HCT116 (cell line): ENCODE measurements around the gene ERRFI1. TPM values are rescaled to one million over a fixed set of nuclear protein-coding genes. Genes with fewer than 3 reads are reported as not detected.

Source experiments
- ATAC-seq: fragments of 200-7000 bp; cut with Tn5 transposase; 2 replicates; pipeline ENCODE4 v1.9.1; 2020; ENCODE audit warnings: mild to moderate bottlenecking, moderate library complexity
- BruUV-seq: library from RNA; stranded (reverse); fragments of 400-500 nt; replicated peaks from 2 replicates; lab custom pipeline; 2021; lab: Mats Ljungman, UMichigan
- CTCF ChIA-PET: fragments of 300-600 bp; sonication (Branson Sonifier 250); formaldehyde crosslinking; loops from one replicate; lab custom pipeline; 2021; ENCODE audit warnings: antibody characterized with exemption; lab: Charles Lee
- POLR2A ChIA-PET: fragments of 300-600, 350-600 bp; sonication (Branson Sonifier 250); formaldehyde crosslinking; loops from one replicate; lab custom pipeline; 2021; ENCODE audit warnings: antibody characterized with exemption; lab: Charles Lee
- RAD21 ChIA-PET, 2 experiments: fragments of 300-600 bp; sonication (Branson Sonifier 250); formaldehyde crosslinking; loops; one replicate each; lab custom pipeline; 2023; ENCODE audit warnings: low total read pairs in 2 of 2; ENCODE audit not compliant: uncharacterized antibody in 2 of 2, unreplicated experiment in 2 of 2, low non-redundant PET in 1 of 2; lab: Charles Lee
- DNase-seq: peaks from one replicate; pipeline ENCODE4 v3.0.0-alpha.2; 2010; ENCODE audit warnings: low read depth, low spot score
- H2AFZ ChIP-seq: fragments of 200-600 bp; shearing (Covaris generic), sonication (generic); 2 replicates; pipeline ENCODE4 v1.6.1; 2017; ENCODE audit warnings: low read depth, mixed run types, mixed read lengths, antibody characterized with exemption, low read length; ENCODE audit not compliant: poor library complexity, severe bottlenecking
- H3K27ac ChIP-seq: 2 replicates; pipeline ENCODE4 v1.5.1; 2012; ENCODE audit warnings: low read depth, low read length
- H3K27me3 ChIP-seq: fragments of 200-600 bp; sonication (generic); 2 replicates; pipeline ENCODE4 v1.6.1; 2016; ENCODE audit warnings: mixed run types, low read length, mixed read lengths; ENCODE audit not compliant: insufficient read depth
- H3K36me3 ChIP-seq, 2 experiments: fragments of 200-500 bp in 1 of 2; fragments of 200-600 bp in 1 of 2; sonication (Bioruptor generic) in 1 of 2; sonication (generic) in 1 of 2; 2 replicates each; pipeline versions ENCODE4 v1.5.1 to v1.6.1; 2014 to 2016; ENCODE audit warnings: low read length in 2 of 2, inconsistent platforms in 1 of 2, mixed read lengths in 1 of 2, mixed run types in 1 of 2; ENCODE audit not compliant: insufficient read depth in 2 of 2, control insufficient read depth in 1 of 2
- H3K4me1 ChIP-seq, 2 experiments: fragments of 200-600 bp in 1 of 2; sonication (generic) in 1 of 2; 2 replicates each; pipeline versions ENCODE4 v1.5.1 to v1.6.1; 2012 to 2017; ENCODE audit warnings: low read length in 2 of 2, inconsistent platforms in 1 of 2, mild to moderate bottlenecking in 1 of 2, mixed read lengths in 1 of 2, mixed run types in 1 of 2, moderate library complexity in 1 of 2; ENCODE audit not compliant: insufficient read depth in 2 of 2, control insufficient read depth in 1 of 2
- H3K4me2 ChIP-seq: fragments of 200-600 bp; sonication (generic); 2 replicates; pipeline ENCODE4 v1.6.1; 2017; ENCODE audit warnings: mixed run types, low read length, mixed read lengths
- H3K4me3 ChIP-seq, 2 experiments: fragments of 200-600 bp in 1 of 2; sonication (generic) in 1 of 2; replicated peaks in 1 of 2; 2 replicates each; pipeline ENCODE4 v1.5.1; 2011 to 2016; ENCODE audit warnings: low read length in 2 of 2, control low read depth in 1 of 2, low read depth in 1 of 2, mild to moderate bottlenecking in 1 of 2, mixed read lengths in 1 of 2, mixed run types in 1 of 2
- H3K79me2 ChIP-seq: fragments of 200-600 bp; sonication (generic); 2 replicates; pipeline ENCODE4 v1.6.1; 2017; ENCODE audit warnings: mild to moderate bottlenecking, mixed run types, low read length, moderate library complexity, mixed read lengths; ENCODE audit not compliant: insufficient read depth
- H3K9ac ChIP-seq: fragments of 200-600 bp; sonication (generic); 2 replicates; pipeline ENCODE4 v1.6.1; 2016; ENCODE audit warnings: low read length, mixed read lengths
- H3K9me2 ChIP-seq: fragments of 200-600 bp; sonication (generic), shearing (Covaris generic); 2 replicates; pipeline ENCODE4 v1.6.1; 2017; ENCODE audit warnings: mixed run types, mild to moderate bottlenecking, moderate library complexity; ENCODE audit not compliant: insufficient read depth
- H3K9me3 ChIP-seq, 2 experiments: fragments of 200-500 bp in 1 of 2; fragments of 200-600 bp in 1 of 2; sonication (Bioruptor generic) in 1 of 2; sonication (generic) in 1 of 2; 2 replicates each; pipeline ENCODE4 v1.6.1; 2014 to 2017; ENCODE audit warnings: low read length in 2 of 2, mixed read lengths in 2 of 2, inconsistent platforms in 1 of 2, low read depth in 1 of 2, mild to moderate bottlenecking in 1 of 2, mixed run types in 1 of 2, moderate library complexity in 1 of 2; ENCODE audit not compliant: control insufficient read depth in 1 of 2, insufficient read depth in 1 of 2
- H4K20me1 ChIP-seq: fragments of 200-600 bp; sonication (generic), shearing (Covaris generic); 2 replicates; pipeline ENCODE4 v1.6.1; 2017; ENCODE audit warnings: mixed run types, mild to moderate bottlenecking, moderate library complexity; ENCODE audit not compliant: insufficient read depth
- CBX3 ChIP-seq: IDR thresholded peaks from 2 replicates; pipeline ENCODE4 v1.6.1; 2012; ENCODE audit warnings: low read depth
- ELF1 ChIP-seq: IDR thresholded peaks from 2 replicates; pipeline ENCODE4 v1.6.1; 2012; ENCODE audit warnings: low read depth, borderline replicate concordance
- FOSL1 ChIP-seq: IDR thresholded peaks from 2 replicates; pipeline ENCODE4 v1.6.1; 2012; ENCODE audit warnings: low read depth
- POLR2AphosphoS5 ChIP-seq: IDR thresholded peaks from 2 replicates; pipeline ENCODE4 v1.6.1; 2011; ENCODE audit warnings: mild to moderate bottlenecking, low read depth, low read length, moderate library complexity
- ZFX ChIP-seq: fragments of 450-650 bp; IDR thresholded peaks from 2 replicates; pipeline ENCODE4 v1.6.1; 2017
- intact Hi-C: fragments of 100-400 bp; cut with micrococcal nuclease; formaldehyde crosslinking; loops from 2 replicates; pipeline ENCODE4 v1.10.0; 2022
- total RNA-seq: library from RNA; stranded (reverse); gene quantifications from one replicate; pipeline ENCODE4 v1.2.1, GENCODE V29; 2021; ENCODE audit not compliant: unreplicated experiment
- TF ChIP-seq, protein P1 (sequence below): IDR thresholded peaks from 2 replicates; pipeline ENCODE4 v1.6.1; 2012; ENCODE audit warnings: low read depth
- TF ChIP-seq, protein P2 (sequence below), 3 experiments: fragments of 200-600 bp in 1 of 3; sonication (generic) in 1 of 3; IDR thresholded peaks in 2 of 3; conservative IDR thresholded peaks in 1 of 3; 2 replicates each; pipeline ENCODE4 v1.5.1; 2012 to 2017; ENCODE audit warnings: low read depth in 2 of 3, low read length in 2 of 3, antibody characterized with exemption in 1 of 3, borderline replicate concordance in 1 of 3, control low read depth in 1 of 3, mild to moderate bottlenecking in 1 of 3, mixed read lengths in 1 of 3, mixed run types in 1 of 3, moderate library complexity in 1 of 3; ENCODE audit not compliant: insufficient read depth in 1 of 3

The ERRFI1 gene
- total RNA-seq, 1 experiment from 2014 or later: 777 TPM

DNA sequence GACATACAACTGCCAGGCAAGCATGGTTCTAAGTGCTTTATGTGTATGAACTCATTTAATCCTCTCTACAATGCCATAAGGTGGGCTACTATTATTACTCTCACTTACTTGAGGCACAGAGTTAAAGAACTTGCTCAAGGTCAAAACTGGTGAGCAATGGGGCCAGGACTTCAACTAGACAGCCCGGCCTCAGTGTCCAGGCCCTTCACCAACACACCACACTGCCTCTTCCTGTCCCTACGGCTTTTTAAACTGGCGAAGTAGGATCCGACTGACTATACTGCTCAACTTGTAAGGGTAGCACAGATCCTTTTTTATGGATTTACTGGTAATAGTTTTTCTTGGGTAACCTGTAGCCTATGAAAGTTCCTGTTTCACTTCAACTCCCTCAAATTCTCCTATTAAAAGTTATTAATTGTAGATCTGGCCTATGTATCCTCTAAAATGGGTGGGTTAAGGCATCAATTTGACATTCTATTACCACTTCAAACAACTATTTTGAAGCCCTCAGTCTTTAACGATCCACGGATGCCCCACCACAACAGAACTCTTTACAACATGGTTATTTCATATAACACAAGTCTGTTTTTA, 4.3 kb downstream of the ERRFI1 start:
- Histone ChIP-seq H3K9me3 (no peaks in the 10 kb centered on the region), H3K36me3 (peaks cover 23 to 57% of the 10 kb centered on the region in 2 experiments), H3K4me1 (peaks cover 74 to 89% of the 10 kb centered on the region in 2 experiments), H3K4me2 (peak overlapping the region; percentile 95), H4K20me1 (peaks cover 81% of the 10 kb centered on the region), H3K9me2 (no peaks in the 10 kb centered on the region), H3K27me3 (no peaks in the 10 kb centered on the region), H3K79me2 (peaks cover 98% of the 10 kb centered on the region), H3K4me3 (peak overlapping the region; percentile 88 to 93), H2AFZ (no peak overlapping the region), H3K27ac (peak overlapping the region; percentile 99), H3K9ac (peak overlapping the region; percentile 91)
- CTCF ChIA-PET: no interaction called here
- no peak for TF ChIP-seq CBX3
- TF ChIP-seq, protein P1, sequence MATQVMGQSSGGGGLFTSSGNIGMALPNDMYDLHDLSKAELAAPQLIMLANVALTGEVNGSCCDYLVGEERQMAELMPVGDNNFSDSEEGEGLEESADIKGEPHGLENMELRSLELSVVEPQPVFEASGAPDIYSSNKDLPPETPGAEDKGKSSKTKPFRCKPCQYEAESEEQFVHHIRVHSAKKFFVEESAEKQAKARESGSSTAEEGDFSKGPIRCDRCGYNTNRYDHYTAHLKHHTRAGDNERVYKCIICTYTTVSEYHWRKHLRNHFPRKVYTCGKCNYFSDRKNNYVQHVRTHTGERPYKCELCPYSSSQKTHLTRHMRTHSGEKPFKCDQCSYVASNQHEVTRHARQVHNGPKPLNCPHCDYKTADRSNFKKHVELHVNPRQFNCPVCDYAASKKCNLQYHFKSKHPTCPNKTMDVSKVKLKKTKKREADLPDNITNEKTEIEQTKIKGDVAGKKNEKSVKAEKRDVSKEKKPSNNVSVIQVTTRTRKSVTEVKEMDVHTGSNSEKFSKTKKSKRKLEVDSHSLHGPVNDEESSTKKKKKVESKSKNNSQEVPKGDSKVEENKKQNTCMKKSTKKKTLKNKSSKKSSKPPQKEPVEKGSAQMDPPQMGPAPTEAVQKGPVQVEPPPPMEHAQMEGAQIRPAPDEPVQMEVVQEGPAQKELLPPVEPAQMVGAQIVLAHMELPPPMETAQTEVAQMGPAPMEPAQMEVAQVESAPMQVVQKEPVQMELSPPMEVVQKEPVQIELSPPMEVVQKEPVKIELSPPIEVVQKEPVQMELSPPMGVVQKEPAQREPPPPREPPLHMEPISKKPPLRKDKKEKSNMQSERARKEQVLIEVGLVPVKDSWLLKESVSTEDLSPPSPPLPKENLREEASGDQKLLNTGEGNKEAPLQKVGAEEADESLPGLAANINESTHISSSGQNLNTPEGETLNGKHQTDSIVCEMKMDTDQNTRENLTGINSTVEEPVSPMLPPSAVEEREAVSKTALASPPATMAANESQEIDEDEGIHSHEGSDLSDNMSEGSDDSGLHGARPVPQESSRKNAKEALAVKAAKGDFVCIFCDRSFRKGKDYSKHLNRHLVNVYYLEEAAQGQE: no peak
- peak; percentile 83 for TF ChIP-seq POLR2AphosphoS5
- no peak for TF ChIP-seq ELF1
- TF ChIP-seq FOSL1: no peak
- no peak for TF ChIP-seq ZFX
- TF ChIP-seq, protein P2, sequence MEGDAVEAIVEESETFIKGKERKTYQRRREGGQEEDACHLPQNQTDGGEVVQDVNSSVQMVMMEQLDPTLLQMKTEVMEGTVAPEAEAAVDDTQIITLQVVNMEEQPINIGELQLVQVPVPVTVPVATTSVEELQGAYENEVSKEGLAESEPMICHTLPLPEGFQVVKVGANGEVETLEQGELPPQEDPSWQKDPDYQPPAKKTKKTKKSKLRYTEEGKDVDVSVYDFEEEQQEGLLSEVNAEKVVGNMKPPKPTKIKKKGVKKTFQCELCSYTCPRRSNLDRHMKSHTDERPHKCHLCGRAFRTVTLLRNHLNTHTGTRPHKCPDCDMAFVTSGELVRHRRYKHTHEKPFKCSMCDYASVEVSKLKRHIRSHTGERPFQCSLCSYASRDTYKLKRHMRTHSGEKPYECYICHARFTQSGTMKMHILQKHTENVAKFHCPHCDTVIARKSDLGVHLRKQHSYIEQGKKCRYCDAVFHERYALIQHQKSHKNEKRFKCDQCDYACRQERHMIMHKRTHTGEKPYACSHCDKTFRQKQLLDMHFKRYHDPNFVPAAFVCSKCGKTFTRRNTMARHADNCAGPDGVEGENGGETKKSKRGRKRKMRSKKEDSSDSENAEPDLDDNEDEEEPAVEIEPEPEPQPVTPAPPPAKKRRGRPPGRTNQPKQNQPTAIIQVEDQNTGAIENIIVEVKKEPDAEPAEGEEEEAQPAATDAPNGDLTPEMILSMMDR (IDR thresholded peaks at IDR 0.05 in 2 of 3, conservative IDR thresholded peaks at IDR 0.05 in 1 of 3; ENCODE audit: borderline replicate concordance in 1 of 3, insufficient read depth in 1 of 3, low read depth in 2 of 3, low read length in 2 of 3): no peak
- DNase-seq (no peak), ATAC-seq (no peak)
- RAD21 ChIA-PET: no interaction called here
- intact Hi-C loops: loop anchor here (2.0 kb wide), 1 partner anchor 293 kb away; no protein-coding TSS in a partner anchor
- BruUV-seq: no TSS peak
- POLR2A ChIA-PET: interaction anchor here (1.0 kb wide), 1 partner anchor 41 kb away, joined by 3 read pairs; no protein-coding TSS in a partner anchor
